Measurements from ENCODE around the gene SFRP4. TPM values are rescaled to one million over a fixed set of nuclear protein-coding genes. Genes with fewer than 3 reads are reported as not detected.

The SFRP4 gene
- total RNA-seq, 1 experiment from 2014 or later = not detected

GRCh38 chr7:37930226-37930948 is 13.8 kb upstream of the SFRP4 start:
- Histone ChIP-seq H3K4me2 (ENCODE audit: insufficient read depth, insufficient read length, low read length) (no peak overlapping the region), H3K27me3 (ENCODE audit: insufficient read depth, low read length) (no peaks in the 10 kb centered on the region), H2BK5ac (ENCODE audit: insufficient read length, low read length) (no peak overlapping the region), H3K23me2 (ENCODE audit: insufficient read length, low read depth, low read length, poor library complexity, severe bottlenecking) (no peaks in the 10 kb centered on the region), H2BK120ac (ENCODE audit: low read depth, low read length, poor library complexity, severe bottlenecking) (no peak overlapping the region), H2BK12ac (ENCODE audit: insufficient read length, low read depth, low read length) (no peak overlapping the region), H3K79me2 (ENCODE audit: insufficient read depth, low read length) (0 out of 2 replicates have a peak, but pooled peaks cover 1% of the 10 kb centered on the region), H3K79me1 (ENCODE audit: insufficient read depth, low read depth, low read length, poor library complexity, severe bottlenecking) (no peaks in the 10 kb centered on the region), H3K14ac (ENCODE audit: insufficient read depth, low read length) (no peak overlapping the region), H3K18ac (ENCODE audit: insufficient read length, low read depth, low read length) (no peak overlapping the region), H4K5ac (ENCODE audit: insufficient read length, low read depth, low read length) (no peak overlapping the region), H3K56ac (ENCODE audit: insufficient read length, low read depth, low read length) (no peak overlapping the region), H3K4ac (ENCODE audit: low read depth, low read length) (no peak overlapping the region), H3K9me3 (ENCODE audit: control insufficient read depth, low read depth, low read length) (no peaks in the 10 kb centered on the region), H4K91ac (ENCODE audit: insufficient read length, low read depth, low read length) (no peak overlapping the region), H2BK20ac (ENCODE audit: low read depth, low read length, poor library complexity, severe bottlenecking) (no peak overlapping the region), H2AK5ac (ENCODE audit: insufficient read length, low read length) (no peak overlapping the region), H2AFZ (ENCODE audit: low read length) (no peak overlapping the region), H4K8ac (replicated peaks; ENCODE audit: insufficient read length, low read depth, low read length) (no peak overlapping the region), H3K4me1 (ENCODE audit: insufficient read depth, low read length) (no peaks in the 10 kb centered on the region), H3K9ac (ENCODE audit: extremely low read depth, insufficient read length, low read length) (no peak overlapping the region), H3K27ac (ENCODE audit: insufficient read length, low read depth, low read length) (no peak overlapping the region), H2BK15ac (ENCODE audit: low read depth, low read length) (no peak overlapping the region), H4K20me1 (ENCODE audit: control insufficient read depth, insufficient read depth, insufficient read length) (no peaks in the 10 kb centered on the region), H3T11ph (ENCODE audit: low read length) (no peak overlapping the region), H3K23ac (ENCODE audit: insufficient read length, low read depth, low read length) (no peak overlapping the region)
- Mint-ChIP-seq H3K27ac (no peak overlapping the region), H3K4me1 (no peaks in the 10 kb centered on the region), H3K9me3 (peaks cover 6 to 7% of the 10 kb centered on the region in 2 experiments; a peak in 4 of 5 replicates), H3K27me3 (ENCODE audit: low read depth) (no peaks in the 10 kb centered on the region), H3K36me3 (ENCODE audit: insufficient read depth in 1 of 3, low read depth in 3 of 3) (peaks cover 0 to 7% (median 2%) of the 10 kb centered on the region in 3 experiments; a peak in 4 of 7 replicates), H3K4me3 (no peak overlapping the region)
- no peak for DNase-seq
- TF ChIP-seq, protein P1, sequence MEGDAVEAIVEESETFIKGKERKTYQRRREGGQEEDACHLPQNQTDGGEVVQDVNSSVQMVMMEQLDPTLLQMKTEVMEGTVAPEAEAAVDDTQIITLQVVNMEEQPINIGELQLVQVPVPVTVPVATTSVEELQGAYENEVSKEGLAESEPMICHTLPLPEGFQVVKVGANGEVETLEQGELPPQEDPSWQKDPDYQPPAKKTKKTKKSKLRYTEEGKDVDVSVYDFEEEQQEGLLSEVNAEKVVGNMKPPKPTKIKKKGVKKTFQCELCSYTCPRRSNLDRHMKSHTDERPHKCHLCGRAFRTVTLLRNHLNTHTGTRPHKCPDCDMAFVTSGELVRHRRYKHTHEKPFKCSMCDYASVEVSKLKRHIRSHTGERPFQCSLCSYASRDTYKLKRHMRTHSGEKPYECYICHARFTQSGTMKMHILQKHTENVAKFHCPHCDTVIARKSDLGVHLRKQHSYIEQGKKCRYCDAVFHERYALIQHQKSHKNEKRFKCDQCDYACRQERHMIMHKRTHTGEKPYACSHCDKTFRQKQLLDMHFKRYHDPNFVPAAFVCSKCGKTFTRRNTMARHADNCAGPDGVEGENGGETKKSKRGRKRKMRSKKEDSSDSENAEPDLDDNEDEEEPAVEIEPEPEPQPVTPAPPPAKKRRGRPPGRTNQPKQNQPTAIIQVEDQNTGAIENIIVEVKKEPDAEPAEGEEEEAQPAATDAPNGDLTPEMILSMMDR (conservative IDR thresholded peaks at IDR 0.05) = no peak
- WGBS (ENCODE audit: extremely low coverage, insufficient read length, low lambda C conversion rate) = no CpG with 5 or more reads among the region's 5 CpGs
